Retinal pigment epithelial cell (primary cell): Measurements from ENCODE around the gene FZD10.

Experiments
- DNase-seq: peaks from one replicate; pipeline ENCODE4 v3.0.0-alpha.2; 2010; ENCODE audit warnings: low read depth
- H3K4me3 ChIP-seq: 2 replicates; pipeline ENCODE4 v1.5.1; 2011; ENCODE audit warnings: mild to moderate bottlenecking, low read length, control low read depth, moderate library complexity
- TF ChIP-seq, protein P1 (sequence below): conservative IDR thresholded peaks from 2 replicates; pipeline ENCODE4 v1.5.1; 2011; ENCODE audit warnings: low read depth, low read length, control low read depth, inconsistent platforms

Gene FZD10

DNA sequence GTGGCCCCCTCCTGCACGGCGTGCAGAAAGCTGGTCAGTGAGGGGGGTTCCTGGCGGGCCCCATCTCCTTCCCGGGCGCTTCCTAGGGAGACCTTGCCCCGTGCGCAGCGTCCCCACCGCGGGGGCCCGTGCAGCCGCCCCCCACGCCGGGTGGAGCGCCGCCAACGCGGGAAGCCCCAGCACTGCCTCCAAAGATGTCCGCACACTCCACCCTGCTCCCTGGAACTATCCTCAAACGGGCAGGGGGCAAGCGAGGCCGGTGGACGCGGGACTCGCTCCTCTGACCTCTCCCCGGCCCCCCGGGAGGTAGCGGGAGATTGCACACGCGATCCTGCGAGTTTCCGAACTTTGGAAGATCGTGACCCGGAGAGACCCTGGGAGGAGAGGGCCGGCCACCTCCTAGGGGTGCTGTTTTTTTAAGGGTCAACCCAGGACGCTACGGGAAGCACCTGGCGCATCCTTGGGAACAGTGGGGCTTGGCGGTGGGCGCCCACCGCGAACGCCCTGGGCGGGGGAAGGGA is 1.5 kb upstream of the FZD10 start:
- H3K4me3 ChIP-seq, result no peak overlapping the region
- TF ChIP-seq, protein P1, sequence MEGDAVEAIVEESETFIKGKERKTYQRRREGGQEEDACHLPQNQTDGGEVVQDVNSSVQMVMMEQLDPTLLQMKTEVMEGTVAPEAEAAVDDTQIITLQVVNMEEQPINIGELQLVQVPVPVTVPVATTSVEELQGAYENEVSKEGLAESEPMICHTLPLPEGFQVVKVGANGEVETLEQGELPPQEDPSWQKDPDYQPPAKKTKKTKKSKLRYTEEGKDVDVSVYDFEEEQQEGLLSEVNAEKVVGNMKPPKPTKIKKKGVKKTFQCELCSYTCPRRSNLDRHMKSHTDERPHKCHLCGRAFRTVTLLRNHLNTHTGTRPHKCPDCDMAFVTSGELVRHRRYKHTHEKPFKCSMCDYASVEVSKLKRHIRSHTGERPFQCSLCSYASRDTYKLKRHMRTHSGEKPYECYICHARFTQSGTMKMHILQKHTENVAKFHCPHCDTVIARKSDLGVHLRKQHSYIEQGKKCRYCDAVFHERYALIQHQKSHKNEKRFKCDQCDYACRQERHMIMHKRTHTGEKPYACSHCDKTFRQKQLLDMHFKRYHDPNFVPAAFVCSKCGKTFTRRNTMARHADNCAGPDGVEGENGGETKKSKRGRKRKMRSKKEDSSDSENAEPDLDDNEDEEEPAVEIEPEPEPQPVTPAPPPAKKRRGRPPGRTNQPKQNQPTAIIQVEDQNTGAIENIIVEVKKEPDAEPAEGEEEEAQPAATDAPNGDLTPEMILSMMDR, result no peak
- DNase-seq, result no peak

DNA sequence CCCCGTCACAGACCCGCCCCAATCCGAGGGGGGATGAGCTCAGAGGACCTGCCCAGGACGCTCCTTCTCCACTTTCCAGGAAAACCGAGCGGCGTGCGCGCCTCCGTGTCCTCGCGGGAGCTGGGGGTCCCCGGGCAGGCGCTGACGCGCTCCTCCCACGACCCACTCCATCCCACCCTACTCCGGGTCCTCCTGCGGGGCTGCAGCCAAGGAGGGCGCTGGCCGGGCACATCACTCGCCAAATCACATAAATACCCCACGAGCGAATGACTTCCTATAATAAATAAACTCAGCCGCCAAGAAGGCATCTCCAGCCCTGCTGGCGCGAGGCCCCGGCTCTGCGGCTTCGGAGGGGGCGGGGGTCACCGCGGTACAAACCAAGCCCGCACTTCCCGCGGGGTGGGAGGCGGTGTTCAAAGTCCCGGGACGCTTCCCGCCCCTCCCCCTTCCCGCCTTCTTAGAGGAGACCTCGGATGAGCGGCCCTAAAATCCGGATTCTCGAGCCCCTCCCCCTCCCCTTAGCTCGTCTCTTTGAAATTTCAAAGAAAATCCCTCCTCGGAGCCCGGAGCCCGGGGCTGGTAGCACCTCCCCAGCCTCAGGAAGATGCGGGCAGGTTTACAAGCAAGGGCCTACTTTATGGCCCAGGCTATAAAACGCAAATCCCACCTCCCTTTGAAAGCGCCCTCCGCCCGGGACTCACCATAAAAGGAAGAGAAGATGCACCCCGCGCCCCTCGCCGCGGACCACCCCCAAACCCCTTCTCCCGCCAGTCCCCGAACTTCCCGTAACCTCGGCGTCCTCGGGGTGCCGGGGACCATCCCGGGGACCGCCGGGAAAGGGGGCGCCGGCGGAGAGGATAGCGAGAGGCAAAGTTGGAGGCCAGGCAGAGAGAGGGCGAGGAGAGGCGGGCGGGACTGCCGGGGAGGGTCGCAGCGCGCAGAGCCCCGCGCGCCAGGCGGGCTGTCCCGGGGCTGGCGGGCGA is 712 bp upstream of the FZD10 start:
- no peak overlapping the region for H3K4me3 ChIP-seq
- DNase-seq, result no peak
- TF ChIP-seq, protein P1, result no peak

DNA sequence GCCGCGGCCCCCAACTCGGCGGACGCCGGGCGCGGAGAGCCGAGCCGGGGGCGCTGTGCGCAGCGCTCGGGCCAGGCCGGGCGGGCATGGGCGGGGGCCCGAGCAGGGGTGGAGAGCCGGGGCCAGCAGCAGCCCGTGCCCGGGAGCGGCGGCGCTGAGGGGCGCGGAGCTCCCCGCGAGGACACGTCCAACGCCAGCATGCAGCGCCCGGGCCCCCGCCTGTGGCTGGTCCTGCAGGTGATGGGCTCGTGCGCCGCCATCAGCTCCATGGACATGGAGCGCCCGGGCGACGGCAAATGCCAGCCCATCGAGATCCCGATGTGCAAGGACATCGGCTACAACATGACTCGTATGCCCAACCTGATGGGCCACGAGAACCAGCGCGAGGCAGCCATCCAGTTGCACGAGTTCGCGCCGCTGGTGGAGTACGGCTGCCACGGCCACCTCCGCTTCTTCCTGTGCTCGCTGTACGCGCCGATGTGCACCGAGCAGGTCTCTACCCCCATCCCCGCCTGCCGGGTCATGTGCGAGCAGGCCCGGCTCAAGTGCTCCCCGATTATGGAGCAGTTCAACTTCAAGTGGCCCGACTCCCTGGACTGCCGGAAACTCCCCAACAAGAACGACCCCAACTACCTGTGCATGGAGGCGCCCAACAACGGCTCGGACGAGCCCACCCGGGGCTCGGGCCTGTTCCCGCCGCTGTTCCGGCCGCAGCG is 639 bp downstream of the FZD10 start:
- no peak overlapping the region for H3K4me3 ChIP-seq
- DNase-seq, result no peak
- TF ChIP-seq, protein P1, result no peak

DNA sequence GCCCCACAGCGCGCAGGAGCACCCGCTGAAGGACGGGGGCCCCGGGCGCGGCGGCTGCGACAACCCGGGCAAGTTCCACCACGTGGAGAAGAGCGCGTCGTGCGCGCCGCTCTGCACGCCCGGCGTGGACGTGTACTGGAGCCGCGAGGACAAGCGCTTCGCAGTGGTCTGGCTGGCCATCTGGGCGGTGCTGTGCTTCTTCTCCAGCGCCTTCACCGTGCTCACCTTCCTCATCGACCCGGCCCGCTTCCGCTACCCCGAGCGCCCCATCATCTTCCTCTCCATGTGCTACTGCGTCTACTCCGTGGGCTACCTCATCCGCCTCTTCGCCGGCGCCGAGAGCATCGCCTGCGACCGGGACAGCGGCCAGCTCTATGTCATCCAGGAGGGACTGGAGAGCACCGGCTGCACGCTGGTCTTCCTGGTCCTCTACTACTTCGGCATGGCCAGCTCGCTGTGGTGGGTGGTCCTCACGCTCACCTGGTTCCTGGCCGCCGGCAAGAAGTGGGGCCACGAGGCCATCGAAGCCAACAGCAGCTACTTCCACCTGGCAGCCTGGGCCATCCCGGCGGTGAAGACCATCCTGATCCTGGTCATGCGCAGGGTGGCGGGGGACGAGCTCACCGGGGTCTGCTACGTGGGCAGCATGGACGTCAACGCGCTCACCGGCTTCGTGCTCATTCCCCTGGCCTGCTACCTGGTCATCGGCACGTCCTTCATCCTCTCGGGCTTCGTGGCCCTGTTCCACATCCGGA is 1.4 kb downstream of the FZD10 start:
- TF ChIP-seq, protein P1, result no peak
- no peak overlapping the region for H3K4me3 ChIP-seq
- DNase-seq, result no peak

DNA sequence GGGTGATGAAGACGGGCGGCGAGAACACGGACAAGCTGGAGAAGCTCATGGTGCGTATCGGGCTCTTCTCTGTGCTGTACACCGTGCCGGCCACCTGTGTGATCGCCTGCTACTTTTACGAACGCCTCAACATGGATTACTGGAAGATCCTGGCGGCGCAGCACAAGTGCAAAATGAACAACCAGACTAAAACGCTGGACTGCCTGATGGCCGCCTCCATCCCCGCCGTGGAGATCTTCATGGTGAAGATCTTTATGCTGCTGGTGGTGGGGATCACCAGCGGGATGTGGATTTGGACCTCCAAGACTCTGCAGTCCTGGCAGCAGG is 1.9 kb downstream of the FZD10 start:
- TF ChIP-seq, protein P1, result no peak
- DNase-seq, result no peak
- H3K4me3 ChIP-seq, result no peak overlapping the region

DNA sequence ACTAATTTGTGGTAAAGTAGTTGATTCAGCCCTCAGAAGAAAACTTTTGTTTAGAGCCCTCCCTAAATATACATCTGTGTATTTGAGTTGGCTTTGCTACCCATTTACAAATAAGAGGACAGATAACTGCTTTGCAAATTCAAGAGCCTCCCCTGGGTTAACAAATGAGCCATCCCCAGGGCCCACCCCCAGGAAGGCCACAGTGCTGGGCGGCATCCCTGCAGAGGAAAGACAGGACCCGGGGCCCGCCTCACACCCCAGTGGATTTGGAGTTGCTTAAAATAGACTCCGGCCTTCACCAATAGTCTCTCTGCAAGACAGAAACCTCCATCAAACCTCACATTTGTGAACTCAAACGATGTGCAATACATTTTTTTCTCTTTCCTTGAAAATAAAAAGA is 2.7 kb downstream of the FZD10 start:
- TF ChIP-seq, protein P1, result no peak
- no peak overlapping the region for H3K4me3 ChIP-seq
- no peak for DNase-seq
